ENCODE data around the gene CFAP161.

CFAP161 gene, protein sequence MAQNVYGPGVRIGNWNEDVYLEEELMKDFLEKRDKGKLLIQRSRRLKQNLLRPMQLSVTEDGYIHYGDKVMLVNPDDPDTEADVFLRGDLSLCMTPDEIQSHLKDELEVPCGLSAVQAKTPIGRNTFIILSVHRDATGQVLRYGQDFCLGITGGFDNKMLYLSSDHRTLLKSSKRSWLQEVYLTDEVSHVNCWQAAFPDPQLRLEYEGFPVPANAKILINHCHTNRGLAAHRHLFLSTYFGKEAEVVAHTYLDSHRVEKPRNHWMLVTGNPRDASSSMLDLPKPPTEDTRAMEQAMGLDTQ

DNA sequence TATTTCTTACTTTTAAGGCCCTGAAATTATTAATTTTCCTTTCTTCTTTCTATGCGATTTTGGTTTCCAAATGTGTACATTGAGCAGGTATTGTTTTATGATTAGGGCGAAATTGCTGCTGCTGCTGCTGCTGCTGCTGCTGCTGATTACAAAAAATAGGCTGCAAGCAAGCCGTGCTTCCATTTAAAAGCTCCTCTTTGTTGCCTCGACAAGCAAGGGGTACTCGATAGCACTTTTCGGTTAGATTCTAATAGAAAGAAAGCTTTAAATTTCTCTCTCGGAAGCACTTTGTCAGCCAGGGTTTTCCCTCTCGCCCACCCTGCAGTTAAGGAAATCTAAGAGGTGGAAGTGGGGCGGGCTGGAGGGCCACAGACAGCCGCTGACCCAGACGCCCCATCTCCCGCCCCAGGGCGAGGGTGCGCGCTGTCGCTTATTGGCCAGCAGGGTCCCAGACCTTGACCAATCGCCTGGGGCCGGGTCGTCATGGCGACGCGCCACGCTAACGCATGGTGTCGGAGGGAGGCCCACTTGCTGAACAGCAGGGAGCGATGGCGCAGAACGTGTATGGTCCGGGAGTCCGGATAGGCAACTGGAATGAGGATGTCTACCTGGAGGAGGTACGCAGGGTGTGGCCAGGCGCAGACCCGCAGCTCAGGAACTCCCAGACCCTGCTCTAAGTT, at the start of gene CFAP161:
CFAP161 (plus strand) TSS at position 489 of the 680 bp plus-strand sequence; CDS start at position 549, 60 bp downstream.
- no peak for DNase-seq

- DNase-seq, result no peak
Observed at GRCh38 chr15:81084716-81085115, 49.4 kb upstream of the CFAP161 start.

DNA sequence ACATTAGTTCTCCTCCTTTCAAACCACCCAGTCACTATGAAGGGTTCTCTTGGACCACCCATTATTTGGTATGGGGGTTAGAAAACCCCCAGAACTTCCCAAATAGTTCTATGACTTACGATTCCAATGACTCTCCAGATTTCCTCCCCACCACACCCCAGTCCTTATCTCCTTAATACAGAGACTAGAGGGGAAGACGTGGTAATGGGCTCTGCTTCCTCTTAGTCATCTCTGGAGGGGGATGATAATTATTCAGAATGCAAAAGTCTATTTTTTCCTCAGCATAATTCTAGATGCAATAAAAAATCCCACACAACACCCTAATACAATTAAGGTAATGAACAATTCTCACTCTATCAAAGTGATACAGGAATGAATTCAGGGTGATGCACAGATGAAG, 48.9 kb upstream of the CFAP161 start:
- DNase-seq, result no peak

GRCh38 chr15:81085898-81086297, 48.2 kb upstream of the CFAP161 start:
- DNase-seq, result no peak

- DNase-seq, result no peak
Observed at GRCh38 chr15:81087066-81087465, 47.0 kb upstream of the CFAP161 start.

DNA sequence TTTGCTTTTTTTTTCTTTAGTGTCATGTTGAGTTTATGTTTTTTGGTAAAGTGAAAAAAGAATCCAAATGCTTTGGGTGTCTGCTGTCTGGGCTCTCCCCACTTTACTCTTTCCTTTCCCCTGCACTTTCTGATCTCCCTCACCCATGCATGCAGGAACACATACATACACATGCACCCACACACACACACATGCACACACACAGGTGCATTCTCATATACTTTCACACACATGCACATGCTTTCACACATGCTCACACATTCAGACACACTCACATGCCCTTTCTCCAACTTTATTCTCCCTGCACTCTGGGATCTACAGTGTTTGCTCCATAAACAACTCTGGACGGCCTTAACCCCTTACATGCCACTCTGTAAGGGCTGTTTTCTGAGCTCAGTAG, 46.4 kb upstream of the CFAP161 start:
- DNase-seq, result no peak

DNA sequence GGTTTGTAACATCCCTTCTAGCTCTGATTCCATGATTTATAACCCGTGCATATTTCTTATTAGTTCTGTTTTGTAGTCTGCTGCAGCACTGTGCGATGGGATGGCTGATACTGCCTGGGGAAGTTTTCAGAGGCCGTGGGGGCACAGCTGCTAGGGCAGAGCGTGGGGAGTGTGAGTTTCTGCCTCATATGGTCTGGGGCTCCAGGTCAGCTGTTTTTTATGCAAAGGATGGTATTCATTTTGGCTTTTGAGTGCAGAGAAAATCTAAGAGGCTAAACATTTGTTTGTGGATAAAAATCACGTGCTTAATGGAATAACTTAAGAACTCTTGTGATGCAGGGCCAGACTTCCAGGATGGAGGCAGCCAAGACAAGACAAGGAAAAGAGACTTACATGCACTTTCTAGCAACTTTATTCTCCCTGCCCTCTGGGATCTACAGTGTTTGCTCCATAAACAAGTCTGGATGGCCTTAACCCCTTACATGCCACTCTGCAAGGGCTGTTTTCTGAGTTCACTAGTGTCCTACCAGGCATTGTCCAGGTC, 45.5 kb upstream of the CFAP161 start:
- no peak for DNase-seq

- DNase-seq, result peak in 1 of 2 experiments; percentile 16
Observed at GRCh38 chr15:81091889-81092558, 42.0 kb upstream of the CFAP161 start.

GRCh38 chr15:81092559-81092902, 41.5 kb upstream of the CFAP161 start:
- DNase-seq, result no peak

DNA sequence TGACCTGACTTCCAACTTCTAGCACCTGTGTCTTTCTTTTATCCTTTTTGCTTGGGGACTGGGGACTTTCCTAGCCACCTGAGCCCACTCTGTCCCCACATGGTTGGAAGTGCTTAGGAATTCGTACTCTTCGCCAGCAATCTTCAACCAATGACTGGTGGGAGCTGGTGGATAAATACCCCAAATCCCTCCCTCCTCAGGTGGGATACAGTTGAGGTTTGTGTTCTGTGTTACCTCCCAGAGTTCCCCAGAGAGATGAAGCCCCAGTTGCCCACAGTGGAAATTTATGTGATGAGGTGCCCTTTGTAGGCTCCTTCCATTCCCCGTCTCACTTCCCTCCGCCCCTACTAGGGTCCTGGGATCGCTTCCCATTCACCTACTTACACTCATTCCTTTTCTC, 40.1 kb upstream of the CFAP161 start:
- no peak for DNase-seq

DNA sequence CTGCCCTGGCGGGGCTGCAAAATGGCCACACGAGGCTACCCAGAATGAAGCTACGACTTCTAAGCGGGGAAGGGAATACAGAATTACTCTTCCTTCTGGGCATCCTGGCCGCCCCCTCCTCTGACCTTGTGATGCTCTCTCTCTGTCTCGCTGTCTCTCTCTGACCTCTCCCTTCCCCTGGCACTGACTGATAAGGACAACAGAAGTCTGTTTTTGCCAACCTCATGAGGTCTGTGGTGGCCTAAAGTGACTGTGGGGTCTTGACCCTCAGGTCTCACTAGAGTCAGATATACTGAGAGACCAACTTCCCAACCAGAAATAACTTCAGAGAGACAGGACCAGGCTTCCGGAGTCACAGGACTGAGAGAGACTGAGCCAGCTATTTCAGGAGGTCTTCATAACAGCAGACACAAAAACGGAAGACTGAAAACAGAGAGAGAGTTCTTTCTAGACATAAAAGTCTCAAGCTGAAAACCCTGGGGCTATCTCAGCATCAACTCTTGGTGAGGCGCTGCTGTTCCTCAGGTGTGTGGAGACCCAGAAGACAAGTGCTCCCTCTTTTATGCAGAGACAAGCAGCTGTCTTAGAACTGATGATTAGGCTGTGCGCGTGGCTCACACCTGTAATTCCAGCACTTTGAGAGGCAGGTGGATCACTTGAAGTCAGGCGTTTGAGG, 38.2 kb upstream of the CFAP161 start:
- no peak for DNase-seq

GRCh38 chr15:81096398-81096797, 37.7 kb upstream of the CFAP161 start:
- DNase-seq, result no peak

DNA sequence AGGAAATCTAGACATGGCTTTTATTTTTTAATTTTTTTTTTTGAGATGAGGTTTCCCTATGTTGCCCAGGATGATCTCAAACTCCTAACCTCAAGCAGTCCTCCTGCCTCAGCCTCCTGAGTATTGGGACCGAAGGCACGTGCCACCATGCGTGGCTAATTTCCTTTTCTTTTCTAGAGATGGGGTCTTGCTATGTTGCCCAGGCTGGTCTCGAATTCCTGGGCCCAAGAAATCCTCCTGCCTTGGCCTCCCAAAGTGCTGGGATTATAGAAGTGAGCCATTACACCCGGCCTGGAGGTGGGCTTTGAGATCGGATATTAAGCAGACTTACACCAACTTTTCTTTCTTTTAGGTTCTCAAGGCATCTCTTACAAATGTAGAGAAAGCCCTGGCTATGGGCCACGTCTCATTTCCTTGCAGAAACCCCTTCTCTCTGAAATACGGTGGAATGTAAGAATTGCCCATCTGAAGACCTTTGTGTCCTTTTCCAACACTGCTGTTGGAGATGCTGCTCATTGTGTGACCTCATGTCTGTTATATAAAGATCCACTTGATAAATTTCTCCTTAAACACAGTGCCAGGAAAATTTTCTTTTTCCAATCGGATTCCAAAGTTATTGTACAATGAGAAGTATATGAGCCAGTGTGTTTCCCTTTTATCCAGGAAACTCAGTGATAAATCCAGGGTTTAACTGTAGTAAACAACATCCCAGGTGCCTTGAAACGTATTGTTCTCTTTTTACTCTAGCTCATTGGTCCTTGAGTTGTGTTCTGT, 36.8 kb upstream of the CFAP161 start:
- no peak for DNase-seq

DNA sequence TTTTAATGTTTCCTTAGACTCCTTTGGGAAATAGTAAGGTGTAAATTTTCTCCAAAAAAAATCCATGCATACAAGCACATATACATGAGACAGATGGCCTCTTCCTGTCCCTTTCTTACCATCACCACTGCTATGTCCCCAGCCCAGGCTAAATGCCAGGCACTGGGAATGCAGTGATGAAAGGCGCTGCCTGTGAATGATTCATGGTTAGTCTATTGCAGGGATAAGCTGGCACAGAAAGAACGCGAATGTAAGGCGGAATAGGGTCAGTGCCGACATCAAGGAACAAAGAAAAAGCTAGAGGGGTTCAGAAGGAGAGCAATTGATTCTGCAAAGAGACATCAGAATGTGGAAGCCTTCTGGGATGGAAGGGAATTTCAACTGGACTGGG, 36.2 kb upstream of the CFAP161 start:
- DNase-seq, result no peak

GRCh38 chr15:81098349-81098748, 35.7 kb upstream of the CFAP161 start:
- DNase-seq, result no peak

GRCh38 chr15:81098861-81099651, 35.0 kb upstream of the CFAP161 start:
- no peak for DNase-seq

DNA sequence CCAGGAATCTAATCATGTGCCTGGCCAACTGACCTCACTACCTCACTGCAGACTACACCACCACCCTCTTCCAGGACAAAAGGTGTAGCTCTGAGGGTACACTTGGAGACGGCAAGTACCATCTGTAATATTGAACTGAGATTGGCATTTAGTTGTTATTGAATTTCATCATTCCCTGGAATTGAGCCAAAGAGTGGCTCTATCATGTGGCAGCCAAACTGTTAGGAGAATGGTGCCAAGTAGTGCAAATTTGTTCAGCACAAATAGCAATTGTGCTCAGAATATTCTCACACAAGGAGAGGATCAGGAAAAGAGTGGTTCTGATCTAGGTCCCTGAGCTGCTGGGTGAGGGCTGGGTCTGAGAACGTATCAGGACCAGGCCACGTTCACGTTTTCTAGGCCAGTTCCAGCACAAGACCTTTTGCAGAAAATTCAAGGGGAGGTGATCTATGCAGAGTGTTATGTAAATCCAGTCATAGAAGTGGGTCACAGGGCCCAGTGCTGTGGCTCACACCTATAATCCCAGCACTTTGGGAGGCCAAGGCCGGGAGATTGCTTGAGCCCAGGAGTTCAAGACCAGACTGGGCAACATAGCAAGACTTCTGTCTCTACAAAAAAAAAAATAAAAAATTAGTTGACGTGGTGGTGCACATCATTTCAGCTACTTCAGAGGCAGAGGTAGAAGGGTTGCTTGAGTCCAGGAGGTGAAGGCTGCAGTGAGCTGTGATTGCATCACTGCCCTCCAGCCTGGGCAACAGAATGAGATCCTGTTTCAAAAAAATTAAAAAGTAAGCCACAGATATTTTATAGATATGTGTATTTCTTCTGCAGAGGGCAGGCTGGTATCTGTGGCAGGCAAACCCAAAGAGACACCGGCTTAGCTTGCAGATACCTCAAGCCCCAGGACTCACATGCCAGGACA, 31.9 kb upstream of the CFAP161 start:
- no peak for DNase-seq

- DNase-seq, result no peak
Observed at GRCh38 chr15:81103857-81104256, 30.2 kb upstream of the CFAP161 start.

DNA sequence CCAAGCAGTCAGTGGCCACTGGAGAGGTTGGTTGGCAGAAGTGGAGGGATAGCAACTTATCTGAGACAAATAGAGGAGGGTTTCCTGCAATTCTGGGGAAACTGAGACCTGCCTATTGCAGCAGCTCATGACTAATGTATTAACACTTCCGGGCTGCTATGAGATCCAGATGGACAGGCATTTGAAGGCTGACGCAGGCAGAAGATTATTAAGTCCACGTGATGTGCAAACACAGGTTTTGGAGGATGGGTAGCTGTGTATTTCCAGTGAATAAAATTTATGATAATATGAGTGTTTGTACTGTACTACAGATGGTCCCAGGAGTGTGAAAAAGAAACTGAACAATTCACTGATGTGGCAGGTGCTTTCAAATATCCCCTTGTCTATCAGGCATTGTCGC, 28.5 kb upstream of the CFAP161 start:
- DNase-seq, result no peak

DNA sequence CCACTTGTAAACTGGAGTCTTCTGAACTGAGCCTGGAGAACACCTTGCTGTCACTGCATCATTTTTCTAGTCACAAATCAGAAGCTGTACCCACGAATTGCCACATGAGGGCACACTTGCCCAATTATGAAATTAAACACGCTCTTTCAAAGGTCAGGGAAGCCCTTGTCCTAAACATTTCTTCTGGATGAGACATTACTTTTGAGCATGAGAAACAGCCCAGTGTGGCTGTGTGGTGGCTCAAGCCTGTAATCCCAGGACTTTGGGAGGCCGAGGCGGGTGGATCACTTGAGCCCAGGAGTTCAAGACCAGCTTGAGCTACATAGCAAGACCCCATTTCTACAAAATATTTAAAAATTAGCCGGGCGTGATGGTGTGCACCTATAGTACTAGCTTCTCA, 27.5 kb upstream of the CFAP161 start:
- peak; percentile 20 to 77 for DNase-seq

DNA sequence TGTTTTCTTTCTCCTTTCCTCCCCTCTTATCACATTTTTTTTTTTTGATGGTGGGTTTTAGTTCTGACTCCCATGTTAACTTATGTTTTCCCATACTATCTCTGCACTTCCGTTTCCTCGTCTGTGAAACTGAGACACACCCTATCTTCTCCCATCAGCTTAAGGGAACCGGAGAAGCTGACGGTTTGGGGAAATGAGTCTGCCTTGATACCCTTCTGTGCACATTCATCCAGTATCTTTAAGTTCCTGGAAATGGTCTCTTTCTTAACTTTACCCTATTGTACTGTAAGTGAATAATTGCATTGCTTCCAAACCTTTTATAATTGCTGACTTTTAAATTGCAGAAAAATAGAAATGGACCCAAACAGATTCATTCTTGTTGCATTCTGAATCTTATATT, 26.2 kb upstream of the CFAP161 start:
- no peak for DNase-seq
